WTC11 (cell line): ENCODE measurements around the gene ELOVL6.

Source experiments
- CBFB ChIP-seq: sonication (generic); formaldehyde crosslinking; IDR thresholded peaks from 2 replicates; pipeline ENCODE4 v1.8.1; 2022; ENCODE audit warnings: mild to moderate bottlenecking, low read depth, missing genetic modification reagents
- CTCF ChIP-seq: fragments of 200-600 bp; IDR thresholded peaks from 2 replicates; pipeline ENCODE4 v1.8.0; 2022; ENCODE audit warnings: antibody characterized with exemption
- MAX ChIP-seq: sonication (generic); formaldehyde crosslinking; IDR thresholded peaks from 2 replicates; pipeline ENCODE4 v1.8.0; 2022; ENCODE audit warnings: mild to moderate bottlenecking, missing genetic modification reagents
- ZNF512 ChIP-seq: sonication (generic); formaldehyde crosslinking; IDR thresholded peaks from 2 replicates; pipeline ENCODE4 v1.8.1; 2022; ENCODE audit warnings: missing genetic modification reagents, borderline replicate concordance

DNA sequence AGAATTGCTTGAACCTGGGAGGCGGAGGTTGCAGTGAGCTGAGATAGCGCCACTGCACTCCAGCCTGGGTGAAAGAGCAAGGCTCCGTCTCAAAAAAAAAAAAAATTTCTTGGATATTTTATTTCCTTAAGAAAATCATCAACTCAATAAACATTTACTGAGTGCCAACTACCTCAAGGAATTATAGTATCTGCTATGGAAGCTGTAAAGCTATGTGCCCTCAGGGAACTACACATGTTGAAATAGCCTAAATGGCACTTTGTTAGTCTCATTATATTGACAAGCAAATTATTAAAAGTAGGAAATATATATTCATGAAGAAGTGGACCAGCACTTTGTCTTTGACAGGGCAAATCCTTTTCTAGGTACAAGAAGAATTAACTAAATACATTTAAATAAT, 40.8 kb downstream of the ELOVL6 start:
- TF ChIP-seq CTCF (no peak), MAX (no peak), CBFB (CRISPR knock-in tag) (no peak), ZNF512 (CRISPR knock-in tag) (no peak)
